ENCODE results near the gene SORBS1.

DNA sequence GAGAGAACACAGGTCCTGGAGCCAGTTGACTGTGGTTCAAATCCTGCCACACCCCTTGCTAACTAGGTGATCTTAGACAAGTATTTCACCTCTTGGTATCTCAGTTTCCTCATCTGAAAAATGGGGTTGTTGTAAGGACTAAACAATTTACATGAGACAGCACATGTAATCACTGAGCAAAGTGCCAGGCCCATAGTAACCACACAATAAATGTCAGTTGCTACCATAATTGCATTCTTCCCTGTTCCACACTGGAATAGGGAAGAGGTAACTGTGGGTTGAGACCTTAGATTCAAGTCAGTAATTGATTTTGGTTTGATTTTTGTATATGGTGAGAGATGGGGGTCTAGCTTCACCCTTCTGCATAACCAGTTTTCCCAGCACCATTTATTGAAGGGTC, 179.0 kb downstream of the SORBS1 start:
- TF ChIP-seq POLR2A (IDR thresholded peaks at IDR 0.05; ENCODE audit: low read length) = no peak
- TF ChIP-seq GATA1 (IDR thresholded peaks at IDR 0.05; ENCODE audit: low read depth, low read length) = no peak
